Activated T-cell treated with anti-CD3 and anti-CD28 coated beads, Interleukin-2, amount 50 U/mL, for 4 hours (primary cell): ENCODE results near the gene GNAI1. TPM values are rescaled to one million over a fixed set of nuclear protein-coding genes. Genes with fewer than 3 reads are reported as not detected.

Experiments used
- ATAC-seq, 2 donors: fragments of 200-7000 bp; cut with Tn5 transposase; one replicate each; pipeline ENCODE4 v1.10.0; 2021
- DNase-seq: peaks from one replicate; pipeline ENCODE4 v3.0.0-alpha.2; 2020
- H3K27me3 Mint-ChIP-seq: one replicate; pipeline ENCODE4 v1.8.0; 2021; ENCODE audit warnings: low read depth, mixed read lengths
- H3K36me3 Mint-ChIP-seq: one replicate; pipeline ENCODE4 v1.8.0; 2022; ENCODE audit warnings: mixed read lengths; ENCODE audit not compliant: insufficient read depth
- H3K4me1 Mint-ChIP-seq: one replicate; pipeline ENCODE4 v1.8.0; 2021; ENCODE audit warnings: low read depth, mixed read lengths
- H3K4me3 Mint-ChIP-seq: one replicate; pipeline ENCODE4 v1.8.0; 2021; ENCODE audit warnings: mild to moderate bottlenecking, moderate library complexity, mixed read lengths
- H3K9me3 Mint-ChIP-seq: one replicate; pipeline ENCODE4 v1.8.0; 2021; ENCODE audit warnings: mixed read lengths
- total RNA-seq, 3 donors: library from RNA; stranded (reverse); gene quantifications; one replicate each; pipeline ENCODE4 v1.2.1, GENCODE V29; 2021

The GNAI1 gene
- total RNA-seq, result 1 to 10 TPM; 2.0 to 7.2 (median 3.8) TPM

GRCh38 chr7:80134536-80135308 lies at the start of gene GNAI1:
Gene GNAI1 (plus strand): TSS chr7:80134831. CDS start chr7:80135161, 330 bp downstream.
- H3K27me3 Mint-ChIP-seq, result peaks cover 34% of the 10 kb centered on the region
- no peaks in the 10 kb centered on the region for H3K9me3 Mint-ChIP-seq
- H3K36me3 Mint-ChIP-seq, result no peaks in the 10 kb centered on the region
- H3K4me1 Mint-ChIP-seq, result peaks cover 18% of the 10 kb centered on the region
- H3K4me3 Mint-ChIP-seq, result peak within 1 kb of the TSS; percentile 65
- peak; percentile 25 for DNase-seq
- ATAC-seq, result peak; percentile 54 to 56

- ATAC-seq (no peak), DNase-seq (no peak)
- Mint-ChIP-seq H3K9me3 (no peaks in the 10 kb centered on the region), H3K27me3 (no peaks in the 10 kb centered on the region), H3K4me3 (no peak overlapping the region), H3K4me1 (no peaks in the 10 kb centered on the region), H3K36me3 (no peaks in the 10 kb centered on the region)
Observed at GRCh38 chr7:80087051-80087770, 47.4 kb upstream of the GNAI1 start.

GRCh38 chr7:80087771-80088170 lies 46.9 kb upstream of the GNAI1 start:
- H3K27me3 Mint-ChIP-seq, result no peaks in the 10 kb centered on the region
- H3K36me3 Mint-ChIP-seq, result no peaks in the 10 kb centered on the region

GRCh38 chr7:80088705-80089104 lies 45.9 kb upstream of the GNAI1 start:
- Mint-ChIP-seq H3K4me1 (no peaks in the 10 kb centered on the region), H3K27me3 (no peaks in the 10 kb centered on the region), H3K36me3 (no peaks in the 10 kb centered on the region), H3K9me3 (no peaks in the 10 kb centered on the region), H3K4me3 (no peak overlapping the region)
- ATAC-seq (no peak), DNase-seq (no peak)

More at GRCh38 chr7:80087771-80088170, 46.9 kb upstream of the GNAI1 start:
- ATAC-seq (no peak), DNase-seq (no peak)
- no peaks in the 10 kb centered on the region for H3K4me1 Mint-ChIP-seq
- no peak overlapping the region for H3K4me3 Mint-ChIP-seq
- no peaks in the 10 kb centered on the region for H3K9me3 Mint-ChIP-seq

GRCh38 chr7:80089366-80089765 lies 45.3 kb upstream of the GNAI1 start:
- DNase-seq, result no peak
- Mint-ChIP-seq H3K4me3 (no peak overlapping the region), H3K27me3 (no peaks in the 10 kb centered on the region), H3K4me1 (no peaks in the 10 kb centered on the region), H3K36me3 (no peaks in the 10 kb centered on the region), H3K9me3 (no peaks in the 10 kb centered on the region)
- ATAC-seq, result no peak

GRCh38 chr7:80093349-80093748 lies 41.3 kb upstream of the GNAI1 start:
- Mint-ChIP-seq H3K9me3 (no peaks in the 10 kb centered on the region), H3K4me1 (no peaks in the 10 kb centered on the region), H3K27me3 (no peaks in the 10 kb centered on the region), H3K4me3 (no peak overlapping the region), H3K36me3 (no peaks in the 10 kb centered on the region)
- no peak for ATAC-seq
- DNase-seq, result no peak

GRCh38 chr7:80095545-80095944 lies 39.1 kb upstream of the GNAI1 start:
- H3K27me3 Mint-ChIP-seq, result no peaks in the 10 kb centered on the region

GRCh38 chr7:80097756-80098155 lies 36.9 kb upstream of the GNAI1 start:
- no peak overlapping the region for H3K4me3 Mint-ChIP-seq
- no peaks in the 10 kb centered on the region for H3K36me3 Mint-ChIP-seq
- no peaks in the 10 kb centered on the region for H3K4me1 Mint-ChIP-seq
- no peaks in the 10 kb centered on the region for H3K9me3 Mint-ChIP-seq
- no peak for ATAC-seq
- H3K27me3 Mint-ChIP-seq, result no peaks in the 10 kb centered on the region
- DNase-seq, result no peak

More at GRCh38 chr7:80095545-80095944, 39.1 kb upstream of the GNAI1 start:
- H3K9me3 Mint-ChIP-seq, result no peaks in the 10 kb centered on the region
- H3K4me1 Mint-ChIP-seq, result no peaks in the 10 kb centered on the region
- ATAC-seq, result no peak
- H3K36me3 Mint-ChIP-seq, result no peaks in the 10 kb centered on the region
- DNase-seq, result no peak
- no peak overlapping the region for H3K4me3 Mint-ChIP-seq

- no peaks in the 10 kb centered on the region for H3K4me1 Mint-ChIP-seq
- no peaks in the 10 kb centered on the region for H3K9me3 Mint-ChIP-seq
- no peaks in the 10 kb centered on the region for H3K27me3 Mint-ChIP-seq
- no peaks in the 10 kb centered on the region for H3K36me3 Mint-ChIP-seq
- DNase-seq (no peak), ATAC-seq (no peak)
- H3K4me3 Mint-ChIP-seq, result no peak overlapping the region
Observed at GRCh38 chr7:80098795-80099194, 35.8 kb upstream of the GNAI1 start.

GRCh38 chr7:80100254-80100653 lies 34.4 kb upstream of the GNAI1 start:
- Mint-ChIP-seq H3K36me3 (no peaks in the 10 kb centered on the region), H3K4me1 (no peaks in the 10 kb centered on the region), H3K9me3 (no peaks in the 10 kb centered on the region), H3K4me3 (no peak overlapping the region), H3K27me3 (no peaks in the 10 kb centered on the region)
- ATAC-seq (no peak), DNase-seq (no peak)

- Mint-ChIP-seq H3K36me3 (no peaks in the 10 kb centered on the region), H3K4me1 (peaks cover 6% of the 10 kb centered on the region), H3K4me3 (no peak overlapping the region), H3K9me3 (no peaks in the 10 kb centered on the region), H3K27me3 (no peaks in the 10 kb centered on the region)
- no peak for DNase-seq
- ATAC-seq, result no peak
Observed at GRCh38 chr7:80105701-80106408, 28.8 kb upstream of the GNAI1 start.

GRCh38 chr7:80106498-80107113 lies 28.0 kb upstream of the GNAI1 start:
- ATAC-seq, result no peak
- Mint-ChIP-seq H3K9me3 (no peaks in the 10 kb centered on the region), H3K36me3 (no peaks in the 10 kb centered on the region), H3K4me3 (no peak overlapping the region), H3K27me3 (no peaks in the 10 kb centered on the region), H3K4me1 (peaks cover 6% of the 10 kb centered on the region)
- DNase-seq, result no peak

GRCh38 chr7:80107278-80107677 lies 27.4 kb upstream of the GNAI1 start:
- H3K36me3 Mint-ChIP-seq, result no peaks in the 10 kb centered on the region
- no peaks in the 10 kb centered on the region for H3K9me3 Mint-ChIP-seq
- H3K27me3 Mint-ChIP-seq, result no peaks in the 10 kb centered on the region
- no peak overlapping the region for H3K4me3 Mint-ChIP-seq
- ATAC-seq (no peak), DNase-seq (no peak)
- peaks cover 6% of the 10 kb centered on the region for H3K4me1 Mint-ChIP-seq

- H3K4me1 Mint-ChIP-seq, result peaks cover 6% of the 10 kb centered on the region
- H3K27me3 Mint-ChIP-seq, result no peaks in the 10 kb centered on the region
- H3K36me3 Mint-ChIP-seq, result no peaks in the 10 kb centered on the region
- no peaks in the 10 kb centered on the region for H3K9me3 Mint-ChIP-seq
- ATAC-seq (no peak), DNase-seq (no peak)
- H3K4me3 Mint-ChIP-seq, result no peak overlapping the region
Observed at GRCh38 chr7:80110376-80110775, 24.3 kb upstream of the GNAI1 start.
